ENCODE measurements around the gene ARHGAP26. TPM values are rescaled to one million over a fixed set of nuclear protein-coding genes. Genes with fewer than 3 reads are reported as not detected.

Gene ARHGAP26
- total RNA-seq, 1 experiment from 2014 or later = 65.5 TPM

- ChIA-PET POLR2A (no interaction called here), CTCF (no interaction called here)
- TF ChIP-seq SIN3A (IDR thresholded peaks at IDR 0.05; ENCODE audit: borderline replicate concordance, insufficient read depth, low read depth, low read length) (no peak), POLR2AphosphoS5 (IDR thresholded peaks at IDR 0.05; ENCODE audit: low read depth, low read length) (no peak), TCF7L2 (IDR thresholded peaks at IDR 0.05; ENCODE audit: low read depth, low read length) (no peak), REST (IDR thresholded peaks at IDR 0.05; ENCODE audit: insufficient read depth in 1 of 2, low read depth in 2 of 2, low read length in 1 of 2) (no peak)
- TF ChIP-seq, protein P1, sequence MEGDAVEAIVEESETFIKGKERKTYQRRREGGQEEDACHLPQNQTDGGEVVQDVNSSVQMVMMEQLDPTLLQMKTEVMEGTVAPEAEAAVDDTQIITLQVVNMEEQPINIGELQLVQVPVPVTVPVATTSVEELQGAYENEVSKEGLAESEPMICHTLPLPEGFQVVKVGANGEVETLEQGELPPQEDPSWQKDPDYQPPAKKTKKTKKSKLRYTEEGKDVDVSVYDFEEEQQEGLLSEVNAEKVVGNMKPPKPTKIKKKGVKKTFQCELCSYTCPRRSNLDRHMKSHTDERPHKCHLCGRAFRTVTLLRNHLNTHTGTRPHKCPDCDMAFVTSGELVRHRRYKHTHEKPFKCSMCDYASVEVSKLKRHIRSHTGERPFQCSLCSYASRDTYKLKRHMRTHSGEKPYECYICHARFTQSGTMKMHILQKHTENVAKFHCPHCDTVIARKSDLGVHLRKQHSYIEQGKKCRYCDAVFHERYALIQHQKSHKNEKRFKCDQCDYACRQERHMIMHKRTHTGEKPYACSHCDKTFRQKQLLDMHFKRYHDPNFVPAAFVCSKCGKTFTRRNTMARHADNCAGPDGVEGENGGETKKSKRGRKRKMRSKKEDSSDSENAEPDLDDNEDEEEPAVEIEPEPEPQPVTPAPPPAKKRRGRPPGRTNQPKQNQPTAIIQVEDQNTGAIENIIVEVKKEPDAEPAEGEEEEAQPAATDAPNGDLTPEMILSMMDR (IDR thresholded peaks at IDR 0.05) = no peak
- DNase-seq (ENCODE audit: low read depth, low spot score) (no peak), ATAC-seq (no peak)
- Histone ChIP-seq H3K27ac (ENCODE audit: low read length) (no peak overlapping the region), H3K27me3 (ENCODE audit: control insufficient read depth, insufficient read depth, low read length) (no peaks in the 10 kb centered on the region), H3K4me3 (ENCODE audit: low read depth in 2 of 2, low read length in 2 of 2) (no peak overlapping the region), H3K36me3 (ENCODE audit: control insufficient read depth, insufficient read depth, low read length) (no peaks in the 10 kb centered on the region), H3K9me3 (ENCODE audit: control insufficient read depth, insufficient read depth, low read depth, low read length) (no peaks in the 10 kb centered on the region), H3K4me1 (ENCODE audit: control insufficient read depth, insufficient read depth, low read length) (peaks cover 17% of the 10 kb centered on the region)
- intact Hi-C loops (cut with micrococcal nuclease; ENCODE audit: unreplicated experiment) (no loop called here), in situ Hi-C loops (cut with HindIII; ENCODE audit: low pct_unique_long_range_greater_than_20kb, low sequenced_read_pairs) (no loop called here)
- BruUV-seq (replicated peaks) = no TSS peak
Observed at GRCh38 chr5:142789206-142789605, 19.0 kb downstream of the ARHGAP26 start.

- H3K27me3 ChIP-seq (ENCODE audit: control insufficient read depth, insufficient read depth, low read length) = no peaks in the 10 kb centered on the region
- BruUV-seq (replicated peaks) = no TSS peak
- intact Hi-C loops (cut with micrococcal nuclease; ENCODE audit: unreplicated experiment) = no loop called here
- ATAC-seq (no peak), DNase-seq (ENCODE audit: low read depth, low spot score) (no peak)
- H3K4me3 ChIP-seq (ENCODE audit: low read depth in 2 of 2, low read length in 2 of 2) = no peak overlapping the region
- H3K36me3 ChIP-seq (ENCODE audit: control insufficient read depth, insufficient read depth, low read length) = no peaks in the 10 kb centered on the region
- CTCF ChIA-PET = no interaction called here
- in situ Hi-C loops (cut with HindIII; ENCODE audit: low pct_unique_long_range_greater_than_20kb, low sequenced_read_pairs) = no loop called here
- H3K9me3 ChIP-seq (ENCODE audit: control insufficient read depth, insufficient read depth, low read depth, low read length) = no peaks in the 10 kb centered on the region
- TF ChIP-seq POLR2AphosphoS5 (IDR thresholded peaks at IDR 0.05; ENCODE audit: low read depth, low read length) (no peak), SIN3A (IDR thresholded peaks at IDR 0.05; ENCODE audit: borderline replicate concordance, insufficient read depth, low read depth, low read length) (no peak), REST (IDR thresholded peaks at IDR 0.05; ENCODE audit: insufficient read depth in 1 of 2, low read depth in 2 of 2, low read length in 1 of 2) (no peak), TCF7L2 (IDR thresholded peaks at IDR 0.05; ENCODE audit: low read depth, low read length) (no peak)
- TF ChIP-seq, protein P1 (IDR thresholded peaks at IDR 0.05) = no peak
- no peak overlapping the region for H3K27ac ChIP-seq (ENCODE audit: low read length)
- H3K4me1 ChIP-seq (ENCODE audit: control insufficient read depth, insufficient read depth, low read length) = peaks cover 27% of the 10 kb centered on the region; the same call in 1 of the 2 replicates
- POLR2A ChIA-PET = interaction anchor here (0.7 kb wide), 1 partner anchor 9 kb away, joined by 5 read pairs; no protein-coding TSS in a partner anchor
Observed at GRCh38 chr5:142792012-142792864, 22.1 kb downstream of the ARHGAP26 start.
